PFSK-1 (cell line): ENCODE measurements around the gene PCSK5.

ENCODE experiments used
- FOXP2 ChIP-seq: optimal IDR thresholded peaks from 2 replicates; pipeline ENCODE3; 2011; ENCODE audit warnings: borderline replicate concordance, control low read depth, inconsistent platforms; ENCODE audit not compliant: insufficient read depth; ENCODE audit errors: extremely low read length, extremely low read depth
- POLR2AphosphoS5 ChIP-seq: IDR thresholded peaks from 2 replicates; pipeline ENCODE4 v1.6.1; 2012; ENCODE audit warnings: low read depth, mild to moderate bottlenecking, control low read depth, low read length, moderate library complexity
- REST ChIP-seq, 2 experiments: IDR thresholded peaks; 2 replicates each; pipeline versions ENCODE4 v1.6.1 to v1.8.0; 2011 to 2012; ENCODE audit warnings: low read depth in 2 of 2, low read length in 2 of 2, control low read depth in 1 of 2, inconsistent platforms in 1 of 2, mild to moderate bottlenecking in 1 of 2, moderate library complexity in 1 of 2; ENCODE audit not compliant: insufficient read depth in 1 of 2
- SIN3A ChIP-seq: IDR thresholded peaks from 2 replicates; pipeline ENCODE4 v1.6.1; 2012; ENCODE audit warnings: mild to moderate bottlenecking, low read length, moderate library complexity, borderline replicate concordance; ENCODE audit not compliant: insufficient read depth
- TAF1 ChIP-seq: IDR thresholded peaks from 2 replicates; pipeline ENCODE4 v1.6.1; 2012; ENCODE audit warnings: low read length, control low read depth, borderline replicate concordance; ENCODE audit not compliant: insufficient read depth

Gene PCSK5

GRCh38 chr9:76181020-76181641 lies 290.7 kb downstream of the PCSK5 start:
- TF ChIP-seq POLR2AphosphoS5 (no peak), TAF1 (no peak), SIN3A (no peak), FOXP2 (no peak), REST (IDR thresholded peaks at IDR 0.05; ENCODE audit: insufficient read depth in 1 of 2, low read depth in 2 of 2, low read length in 2 of 2) (no peak)

GRCh38 chr9:76181781-76182180 lies 291.3 kb downstream of the PCSK5 start:
- TF ChIP-seq TAF1 (no peak), FOXP2 (no peak), SIN3A (no peak), POLR2AphosphoS5 (no peak), REST (IDR thresholded peaks at IDR 0.05; ENCODE audit: insufficient read depth in 1 of 2, low read depth in 2 of 2, low read length in 2 of 2) (no peak)

- no peak for TF ChIP-seq REST (IDR thresholded peaks at IDR 0.05; ENCODE audit: insufficient read depth in 1 of 2, low read depth in 2 of 2, low read length in 2 of 2)
- TF ChIP-seq FOXP2: no peak
Measured at GRCh38 chr9:76185432-76185831, 295.0 kb downstream of the PCSK5 start.

- TF ChIP-seq TAF1 (no peak), SIN3A (no peak), POLR2AphosphoS5 (no peak), REST (IDR thresholded peaks at IDR 0.05; ENCODE audit: insufficient read depth in 1 of 2, low read depth in 2 of 2, low read length in 2 of 2) (no peak), FOXP2 (no peak)
Measured at GRCh38 chr9:76188286-76188685, 297.8 kb downstream of the PCSK5 start.

DNA sequence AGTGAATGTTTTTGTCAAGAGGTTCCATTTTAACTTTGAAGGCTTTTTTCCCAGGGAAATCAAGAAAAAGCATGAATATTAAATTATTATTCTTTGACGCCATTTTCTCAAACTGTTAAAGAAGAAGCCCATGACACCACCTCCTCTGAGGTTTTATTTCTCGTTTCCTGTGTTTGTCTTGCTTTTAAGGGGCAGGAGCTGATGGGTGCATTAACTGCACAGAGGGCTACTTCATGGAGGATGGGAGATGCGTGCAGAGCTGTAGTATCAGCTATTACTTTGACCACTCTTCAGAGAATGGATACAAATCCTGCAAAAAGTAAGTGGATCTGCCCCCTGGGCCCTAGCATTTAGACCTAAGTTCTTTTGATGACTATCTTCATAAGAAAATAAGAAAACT lies 298.4 kb downstream of the PCSK5 start:
- TF ChIP-seq REST (IDR thresholded peaks at IDR 0.05; ENCODE audit: insufficient read depth in 1 of 2, low read depth in 2 of 2, low read length in 2 of 2) (no peak), TAF1 (no peak), FOXP2 (no peak), POLR2AphosphoS5 (no peak), SIN3A (no peak)
